Activated CD4-positive, alpha-beta T cell treated with anti-CD3 and anti-CD28 coated beads for 4 hours (primary cell): ENCODE data around the gene VENTX.
"Not testable (repeated sequence)": the region's sequence is repeated elsewhere in the genome, so short reads cannot be mapped to it uniquely, and the experiment has no call there.

Experiments
- DNase-seq, 2 donors: peaks; one replicate each; pipeline ENCODE4 v3.0.0-alpha.2; 2020

VENTX gene

GRCh38 chr10:133217800-133218589, 19.7 kb upstream of the VENTX start:
- no peak for DNase-seq

DNA sequence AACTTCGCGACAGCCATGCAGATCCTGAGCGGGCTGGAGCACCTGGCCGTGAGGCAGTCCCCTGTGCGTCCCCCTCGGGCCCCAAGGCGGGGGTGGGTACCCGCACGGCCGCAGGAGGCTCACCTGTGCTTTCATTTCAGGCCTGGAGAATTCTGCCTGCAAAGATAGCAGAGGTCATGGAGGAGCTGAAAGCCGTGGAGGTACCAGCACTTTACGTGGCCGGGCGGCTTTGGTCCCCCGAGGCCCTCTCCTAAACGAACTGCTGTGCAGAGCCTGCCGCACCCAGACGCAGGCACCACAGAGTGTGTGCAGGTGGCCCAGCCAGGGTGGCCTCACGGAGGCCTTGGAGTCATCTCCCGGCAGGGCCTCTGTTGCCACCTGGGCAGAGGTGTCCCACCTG, 18.8 kb upstream of the VENTX start:
- DNase-seq = no peak

GRCh38 chr10:133219782-133220181, 17.9 kb upstream of the VENTX start:
- DNase-seq = no peak

GRCh38 chr10:133221331-133221730, 16.3 kb upstream of the VENTX start:
- DNase-seq = no peak

- not testable (repeated sequence) for DNase-seq
Observed at GRCh38 chr10:133221756-133222155, 15.9 kb upstream of the VENTX start.

- no peak for DNase-seq
Observed at GRCh38 chr10:133224076-133224475, 13.6 kb upstream of the VENTX start.

DNA sequence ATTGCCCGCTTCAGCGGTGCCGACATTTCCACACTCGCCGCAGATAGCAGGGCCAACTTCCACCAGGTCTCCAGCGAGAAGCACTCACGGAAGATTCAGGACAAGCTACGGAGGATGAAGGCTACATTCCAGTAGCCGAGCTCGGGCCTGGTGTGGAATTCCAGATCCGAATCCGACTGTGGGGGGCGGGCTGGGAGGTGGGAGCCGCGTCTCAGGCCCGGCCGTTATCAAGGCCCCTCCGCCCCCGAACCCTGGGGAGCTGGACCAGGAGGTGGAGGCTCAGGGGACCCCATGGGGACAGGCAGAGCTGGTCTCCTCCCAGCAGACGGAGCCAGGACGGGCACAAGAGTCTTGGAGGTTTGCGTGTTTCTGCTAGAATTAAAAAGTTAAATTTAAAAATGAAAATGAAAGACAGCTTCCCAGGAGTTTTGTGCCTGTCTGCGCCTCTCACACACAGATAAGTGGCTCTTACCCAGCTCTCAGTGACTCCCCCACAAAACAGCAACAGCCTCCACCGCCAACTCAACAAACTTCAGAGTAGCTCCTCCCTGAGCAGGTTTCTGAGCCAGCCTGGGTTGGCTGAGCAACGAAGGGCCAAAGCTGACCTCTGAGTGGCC, 12.8 kb upstream of the VENTX start:
- DNase-seq = no peak

GRCh38 chr10:133225707-133226191, 11.9 kb upstream of the VENTX start:
- DNase-seq = no peak

GRCh38 chr10:133226251-133226808, 11.3 kb upstream of the VENTX start:
- DNase-seq = no peak

DNA sequence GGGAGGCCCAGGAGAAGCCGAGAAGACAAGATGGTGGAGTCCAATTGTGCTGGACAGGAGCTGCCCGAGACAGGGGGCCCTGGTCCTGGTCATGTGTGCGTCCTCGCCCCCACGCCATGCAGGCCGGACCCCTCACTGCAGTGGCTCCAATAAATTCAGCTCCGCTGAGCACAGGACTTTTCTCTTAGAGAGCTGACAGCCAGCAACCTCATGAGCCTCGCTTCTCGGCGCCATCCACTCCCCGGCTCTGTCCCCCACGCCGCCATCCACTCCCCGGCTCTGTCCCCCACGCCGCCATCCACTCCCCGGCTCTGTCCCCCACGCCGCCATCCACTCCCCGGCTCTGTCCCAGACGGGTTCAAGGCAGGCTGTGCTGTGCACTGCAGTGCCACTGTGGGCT, 10.4 kb upstream of the VENTX start:
- DNase-seq = no peak

GRCh38 chr10:133229265-133230043, 8.2 kb upstream of the VENTX start:
- DNase-seq = no peak

- no peak for DNase-seq
Observed at GRCh38 chr10:133230044-133230361, 7.7 kb upstream of the VENTX start, which contains the start of gene UTF1. Gene UTF1 (plus strand): TSS chr10:133230217. CDS start chr10:133230289, 72 bp downstream.

- DNase-seq = no peak
Observed at GRCh38 chr10:133230387-133231195, 7.1 kb upstream of the VENTX start.

GRCh38 chr10:133231244-133231945, 6.3 kb upstream of the VENTX start:
- DNase-seq = no peak

DNA sequence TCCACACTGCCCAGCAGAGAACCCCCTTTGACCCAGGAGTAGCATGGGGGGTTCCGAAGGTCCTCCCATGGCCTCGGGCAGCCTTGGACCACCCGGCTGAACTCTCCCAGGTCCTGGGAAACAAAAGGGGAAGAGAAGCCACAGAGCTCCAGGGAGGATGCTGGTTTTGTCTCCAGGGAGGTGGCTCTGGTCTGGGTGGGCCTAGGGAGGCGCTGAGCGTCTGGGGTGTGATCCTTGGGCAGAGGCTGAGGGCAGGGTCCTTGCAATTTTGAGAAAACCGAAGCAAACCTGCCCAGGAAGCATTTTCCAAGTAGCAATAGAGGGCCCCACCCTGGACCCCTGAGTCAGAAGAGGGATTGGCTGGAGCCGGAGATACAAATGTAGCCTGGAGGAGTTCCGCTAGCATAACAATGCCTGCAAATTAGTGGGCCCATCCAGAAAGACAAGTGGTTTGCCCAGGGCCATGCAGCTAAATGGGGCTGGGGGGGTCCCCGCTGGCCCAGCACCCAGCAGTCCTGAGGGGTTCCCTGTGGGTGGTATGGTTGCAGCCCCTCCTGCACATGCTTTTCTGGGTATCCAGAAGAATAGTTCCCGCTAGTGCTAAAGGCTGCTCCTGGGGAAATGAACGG, 5.6 kb upstream of the VENTX start:
- no peak for DNase-seq

- not testable (repeated sequence) for DNase-seq
Observed at GRCh38 chr10:133234796-133235195, 2.9 kb upstream of the VENTX start.

- DNase-seq = no peak
Observed at GRCh38 chr10:133235265-133235855, 2.3 kb upstream of the VENTX start.

DNA sequence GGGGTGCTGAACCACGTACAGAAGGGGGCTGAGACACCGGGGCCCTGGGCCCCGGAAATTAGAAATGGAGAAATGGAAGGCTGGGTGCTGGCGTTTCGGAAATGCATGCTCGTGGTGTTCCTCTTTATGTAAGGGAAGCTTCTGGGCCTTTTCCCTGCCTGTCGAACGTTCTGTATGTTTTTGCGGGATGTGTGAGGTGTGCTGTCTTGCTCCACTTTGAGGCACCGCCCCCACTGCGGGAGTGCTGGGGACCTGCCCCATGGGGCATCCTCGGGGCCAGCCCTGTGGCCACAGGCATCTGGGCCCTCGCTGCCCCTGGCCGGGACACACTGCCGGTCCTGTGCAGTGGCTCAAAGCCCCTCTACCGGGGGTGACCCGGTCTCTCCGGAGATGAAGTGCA, 1.7 kb upstream of the VENTX start:
- DNase-seq = no peak

DNA sequence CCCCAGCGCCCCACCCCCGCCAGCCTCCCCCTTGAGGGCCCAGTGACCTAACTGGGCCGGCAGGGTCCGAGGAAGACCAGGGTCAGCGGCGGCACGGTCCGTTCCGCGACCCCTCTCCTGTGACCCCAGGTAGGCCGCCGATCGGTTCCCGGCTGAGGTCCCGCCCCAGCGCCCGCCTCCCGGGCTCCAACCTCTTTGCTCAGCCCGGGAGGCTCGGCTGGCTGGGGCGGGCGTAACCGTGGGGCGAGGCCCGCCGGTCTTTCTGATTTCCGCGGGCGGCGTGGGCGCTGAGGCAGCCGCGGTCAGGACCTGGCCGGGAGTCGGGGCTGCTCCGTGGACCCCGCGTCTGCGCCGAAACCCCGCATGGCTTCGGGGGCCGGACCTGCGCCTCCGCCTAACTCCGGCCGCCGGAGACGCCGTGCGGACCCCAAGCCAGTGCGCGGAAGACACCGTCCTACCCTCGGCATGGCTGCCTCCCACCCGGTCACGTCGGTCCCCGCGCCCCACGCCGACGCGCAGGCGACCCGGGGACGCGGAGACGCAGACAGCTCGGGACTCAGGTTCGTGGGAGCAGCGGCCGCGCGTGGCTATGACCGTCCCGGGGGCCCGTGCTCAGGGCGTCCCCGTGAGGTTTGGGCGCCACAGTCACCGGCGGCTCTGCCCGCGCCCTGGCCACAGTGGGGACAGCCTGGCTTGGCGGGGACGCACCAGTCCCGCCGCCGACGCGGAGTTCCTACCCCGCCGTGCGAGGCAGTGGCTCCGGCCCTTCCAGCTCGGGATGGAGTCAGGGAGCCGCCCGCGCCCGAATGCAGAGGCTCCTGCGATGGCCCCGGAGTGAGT, 1.0 kb upstream of the VENTX start:
- no peak for DNase-seq

DNA sequence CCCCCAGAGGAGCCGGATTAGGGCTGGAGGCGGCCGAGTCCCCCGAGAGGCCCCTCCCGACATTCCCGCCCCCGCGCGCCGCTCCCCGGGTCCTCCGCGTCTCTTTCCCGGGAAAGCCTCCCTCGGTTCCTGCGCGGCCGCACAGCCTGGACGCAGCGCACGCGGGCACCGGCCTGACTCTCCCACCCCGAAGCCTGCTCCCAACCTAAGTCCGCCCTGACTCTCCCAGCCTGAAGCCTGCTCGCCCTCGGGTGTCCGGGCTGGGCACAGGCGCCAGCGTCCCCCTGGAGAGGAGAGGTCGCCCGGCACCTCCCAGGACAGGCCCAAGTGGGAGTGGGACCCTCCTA, 441 bp upstream of the VENTX start:
- no peak for DNase-seq
